ENCODE results near the gene TSPEAR. TPM values are rescaled to one million over a fixed set of nuclear protein-coding genes. Genes with fewer than 3 reads are reported as not detected.

Gene TSPEAR
- total RNA-seq, 4 donors from 2014 or later = 0.18 to 0.69 (median 0.51) TPM; not detected in 1

- no peaks in the 10 kb centered on the region for H3K36me3 ChIP-seq
- no peaks in the 10 kb centered on the region for H3K9me3 ChIP-seq
- no peak overlapping the region for H3K27ac ChIP-seq
- H3K4me3 ChIP-seq = no peak overlapping the region
- H3K4me1 ChIP-seq = no peaks in the 10 kb centered on the region
- H3K27me3 ChIP-seq = no peaks in the 10 kb centered on the region
- DNase-seq = no peak
- TF ChIP-seq POLR2A (IDR thresholded peaks at IDR 0.05) (no peak), CTCF (IDR thresholded peaks at IDR 0.05) (no peak)
- intact Hi-C loops (cut with DNase I; ENCODE audit: low total_unique reads) = no loop called here
These were observed 138.3 kb downstream of the TSPEAR start for GRCh38 chr21:44572959-44573583.

GRCh38 chr21:44571844-44572782 is 139.3 kb downstream of the TSPEAR start:
- H3K4me3 ChIP-seq = no peak overlapping the region
- intact Hi-C loops (cut with DNase I; ENCODE audit: low total_unique reads) = no loop called here
- H3K36me3 ChIP-seq = no peaks in the 10 kb centered on the region
- no peak for DNase-seq
- TF ChIP-seq POLR2A (IDR thresholded peaks at IDR 0.05) = no peak
- no peak for TF ChIP-seq CTCF (IDR thresholded peaks at IDR 0.05)
- no peaks in the 10 kb centered on the region for H3K9me3 ChIP-seq
- H3K27ac ChIP-seq = no peak overlapping the region
- H3K27me3 ChIP-seq = no peaks in the 10 kb centered on the region
- no peaks in the 10 kb centered on the region for H3K4me1 ChIP-seq

GRCh38 chr21:44571296-44571695 is 140.1 kb downstream of the TSPEAR start:
- no peak for DNase-seq
- H3K4me3 ChIP-seq = no peak overlapping the region
- H3K36me3 ChIP-seq = no peaks in the 10 kb centered on the region
- intact Hi-C loops (cut with DNase I; ENCODE audit: low total_unique reads) = no loop called here
- no peak for TF ChIP-seq CTCF (IDR thresholded peaks at IDR 0.05)
- TF ChIP-seq POLR2A (IDR thresholded peaks at IDR 0.05) = no peak
- no peak overlapping the region for H3K27ac ChIP-seq
- H3K27me3 ChIP-seq = no peaks in the 10 kb centered on the region
- H3K4me1 ChIP-seq = no peaks in the 10 kb centered on the region
- no peaks in the 10 kb centered on the region for H3K9me3 ChIP-seq

- H3K27ac ChIP-seq = no peak overlapping the region
- H3K36me3 ChIP-seq = no peaks in the 10 kb centered on the region
- no peak for DNase-seq
- H3K4me1 ChIP-seq = no peaks in the 10 kb centered on the region
- intact Hi-C loops (cut with DNase I; ENCODE audit: low total_unique reads) = no loop called here
- no peak overlapping the region for H3K4me3 ChIP-seq
- H3K27me3 ChIP-seq = no peaks in the 10 kb centered on the region
- no peaks in the 10 kb centered on the region for H3K9me3 ChIP-seq
- TF ChIP-seq POLR2A (IDR thresholded peaks at IDR 0.05) = no peak
- no peak for TF ChIP-seq CTCF (IDR thresholded peaks at IDR 0.05)
These were observed 141.4 kb downstream of the TSPEAR start for GRCh38 chr21:44569861-44570517.
